CD1c-positive myeloid dendritic cell (primary cell): ENCODE measurements around the gene CARHSP1.
"Not testable (repeated sequence)": the region's sequence is repeated elsewhere in the genome, so short reads cannot be mapped to it uniquely, and the experiment has no call there.

ENCODE experiments used
- DNase-seq: peaks from one replicate; pipeline ENCODE4 v3.0.0-alpha.2; 2016; ENCODE audit errors: extremely low spot score

CARHSP1 gene

GRCh38 chr16:8828541-8829165 is 40.2 kb downstream of the CARHSP1 start:
- no peak for DNase-seq

- DNase-seq: no peak
Observed at GRCh38 chr16:8826278-8826879, 42.4 kb downstream of the CARHSP1 start.

GRCh38 chr16:8822403-8822802 is 46.4 kb downstream of the CARHSP1 start:
- no peak for DNase-seq

DNA sequence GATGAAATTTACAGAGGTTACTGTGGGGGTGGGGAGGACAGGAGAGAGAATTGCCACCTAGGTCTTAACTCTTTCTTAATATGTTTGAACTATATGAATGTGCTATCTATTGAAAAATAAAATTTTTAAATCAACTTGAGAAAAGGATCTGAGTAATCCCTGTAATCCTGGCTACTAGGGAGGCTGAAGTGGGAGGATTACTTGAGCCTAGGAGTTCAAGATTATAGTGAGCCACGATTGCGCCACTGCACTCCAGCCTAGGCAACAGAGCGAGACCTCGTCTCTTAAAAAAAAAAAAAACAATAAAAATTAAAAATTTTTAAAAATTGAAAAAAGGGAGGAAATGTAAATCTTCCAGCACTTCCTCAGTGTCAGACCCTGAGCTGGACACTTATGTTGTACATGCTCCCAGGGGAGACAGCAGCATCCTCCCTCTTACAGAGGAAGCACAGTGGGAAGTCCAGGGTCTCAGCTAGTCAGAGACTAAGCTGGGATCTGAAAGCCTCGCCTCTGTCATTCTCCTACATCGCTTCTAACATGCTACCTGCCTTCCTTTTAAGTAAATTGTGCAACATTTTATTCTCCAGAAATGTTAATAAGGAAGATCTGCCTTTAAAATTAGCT is 49.3 kb downstream of the CARHSP1 start:
- DNase-seq: no peak

DNA sequence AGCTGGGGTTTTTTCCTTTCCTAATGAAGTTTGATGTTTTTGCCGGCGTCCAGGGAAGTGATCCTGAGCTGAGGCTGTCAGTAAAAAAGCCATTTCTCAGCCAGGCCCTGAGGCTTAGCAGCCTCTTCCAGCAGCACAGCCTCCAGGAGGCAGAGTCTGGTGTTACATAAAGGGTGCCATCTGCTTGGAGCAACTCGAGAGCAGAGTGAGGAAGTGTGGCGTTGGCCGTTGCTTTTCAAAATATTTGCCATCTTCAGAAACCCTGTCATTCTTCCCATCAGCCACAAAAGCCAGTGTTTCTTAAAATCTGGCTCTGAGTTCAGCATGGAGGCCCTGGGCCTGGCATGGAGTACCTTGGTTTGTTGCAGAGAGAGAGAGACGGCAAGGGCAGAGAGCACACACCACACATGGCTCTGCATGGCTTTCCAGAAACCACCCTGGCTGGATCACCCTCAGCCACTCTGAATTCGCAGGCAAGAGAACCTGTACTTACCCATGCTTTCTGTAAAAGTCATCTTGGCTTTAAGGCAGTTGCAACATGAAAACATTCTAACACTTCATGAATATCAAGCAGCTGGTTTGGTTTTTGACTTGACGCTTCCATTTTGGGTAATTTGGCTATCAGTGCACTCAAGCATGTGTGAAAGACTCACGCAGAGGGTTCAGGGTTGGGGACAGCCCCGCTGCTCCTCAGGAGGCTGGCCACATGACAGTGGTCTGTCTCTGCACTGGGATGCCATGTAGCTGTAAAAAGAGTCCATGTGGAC is 50.1 kb downstream of the CARHSP1 start:
- no peak for DNase-seq

GRCh38 chr16:8816967-8817655 is 51.7 kb downstream of the CARHSP1 start:
- DNase-seq: no peak

GRCh38 chr16:8814095-8814806 is 54.6 kb downstream of the CARHSP1 start:
- DNase-seq: no peak

GRCh38 chr16:8812162-8812843 is 56.5 kb downstream of the CARHSP1 start:
- no peak for DNase-seq

- DNase-seq: no peak
Observed at GRCh38 chr16:8808613-8809353, 60.0 kb downstream of the CARHSP1 start.

DNA sequence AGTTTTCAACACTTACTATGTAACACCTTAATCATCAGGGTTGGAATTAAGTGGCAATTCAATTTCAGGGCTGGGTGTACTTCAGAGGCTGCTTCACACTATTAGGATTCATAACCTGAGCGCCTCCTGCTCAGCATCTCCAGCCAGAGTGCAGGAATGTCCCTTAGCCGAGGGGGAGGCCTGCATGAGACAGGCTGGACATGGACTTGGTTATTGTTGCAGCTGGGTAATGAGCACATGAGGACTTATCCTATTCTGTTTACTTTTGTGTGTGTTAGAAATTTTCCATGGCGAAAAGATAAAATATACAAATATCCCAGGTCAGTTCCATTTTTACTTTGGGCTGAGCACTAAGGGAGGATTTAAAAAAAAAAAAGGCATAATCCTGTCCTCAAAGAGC is 60.8 kb downstream of the CARHSP1 start:
- DNase-seq: no peak

DNA sequence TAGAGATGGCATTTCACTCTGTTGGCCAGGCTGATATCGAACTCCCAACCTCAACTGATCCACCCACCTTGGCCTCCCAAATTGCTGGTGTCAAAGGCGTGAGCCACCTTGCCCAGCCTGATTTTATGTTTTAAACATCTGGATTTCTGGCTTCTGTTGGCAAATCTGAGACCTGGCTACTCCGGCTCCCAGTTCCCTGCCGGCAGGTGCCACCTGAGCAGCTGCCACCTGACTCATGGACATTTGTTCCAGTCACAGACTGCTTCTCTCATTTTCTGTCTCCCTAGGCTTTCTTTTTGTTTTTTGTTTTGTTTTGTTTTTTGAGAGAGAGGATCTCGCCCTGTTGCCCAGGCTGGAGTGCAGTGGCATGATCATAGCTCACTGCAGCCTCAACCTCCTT is 61.6 kb downstream of the CARHSP1 start:
- no peak for DNase-seq

- no peak for DNase-seq
Observed at GRCh38 chr16:8806272-8806983, 62.4 kb downstream of the CARHSP1 start.

- DNase-seq: no peak
Observed at GRCh38 chr16:8804313-8804712, 64.5 kb downstream of the CARHSP1 start.

GRCh38 chr16:8803733-8804132 is 65.1 kb downstream of the CARHSP1 start:
- not testable (repeated sequence) for DNase-seq
